CD4-positive, alpha-beta T cell (primary cell): ENCODE results near the gene SCO2. TPM values are rescaled to one million over a fixed set of nuclear protein-coding genes. Genes with fewer than 3 reads are reported as not detected.

ENCODE experiments used
- ATAC-seq: fragments of 200-7000 bp; cut with Tn5 transposase; one replicate; pipeline ENCODE4 v1.10.0; 2022; ENCODE audit warnings: mild to moderate bottlenecking; ENCODE audit not compliant: poor library complexity
- CTCF ChIA-PET: fragments of 350-600 bp; sonication (Branson Sonifier 250); formaldehyde crosslinking; loops from one replicate; lab custom pipeline; 2021; ENCODE audit warnings: antibody characterized with exemption, inconsistent platforms; lab: Charles Lee
- POLR2A ChIA-PET: fragments of 350-600 bp; sonication (Branson Sonifier 250); formaldehyde crosslinking; loops from one replicate; lab custom pipeline; 2021; ENCODE audit warnings: antibody characterized with exemption, inconsistent platforms; lab: Charles Lee
- DNase-seq, 14 experiments: peaks; one replicate each; pipeline ENCODE4 v3.0.0-alpha.2; 2013 to 2020; ENCODE audit warnings: mixed read lengths in 2 of 14
- H3K27ac ChIP-seq, 2 donors: one replicate each; pipeline versions ENCODE4 v1.5.1 to v1.7.0; 2013; ENCODE audit warnings: low read length in 2 of 2, low read depth in 1 of 2, mild to moderate bottlenecking in 1 of 2
- H3K27me3 ChIP-seq, 2 experiments: 1 replicate in 1 of 2; 2 replicates in 1 of 2; pipeline versions ENCODE4 v1.6.1 to v1.7.0; 2013; ENCODE audit warnings: low read length in 2 of 2, control low read depth in 1 of 2, mild to moderate bottlenecking in 1 of 2, moderate library complexity in 1 of 2; ENCODE audit not compliant: insufficient read depth in 2 of 2, control insufficient read depth in 1 of 2
- H3K36me3 ChIP-seq: one replicate; pipeline ENCODE4 v1.6.1; 2013; ENCODE audit warnings: low read length, control low read depth; ENCODE audit not compliant: insufficient read depth
- H3K4me1 ChIP-seq: one replicate; pipeline ENCODE4 v1.6.1; 2013; ENCODE audit warnings: low read length, control low read depth; ENCODE audit not compliant: insufficient read depth
- H3K4me3 ChIP-seq: one replicate; pipeline ENCODE4 v1.5.1; 2013; ENCODE audit warnings: mild to moderate bottlenecking, low read length, moderate library complexity
- H3K9me3 ChIP-seq, 2 experiments: 1 replicate in 1 of 2; 2 replicates in 1 of 2; pipeline versions ENCODE4 v1.6.1 to v1.7.0; 2013; ENCODE audit warnings: low read length in 2 of 2, mild to moderate bottlenecking in 2 of 2, control low read depth in 1 of 2, moderate library complexity in 1 of 2; ENCODE audit not compliant: control insufficient read depth in 1 of 2, insufficient read depth in 1 of 2
- H3K27ac Mint-ChIP-seq: one replicate; pipeline ENCODE4 v1.8.0; 2020; ENCODE audit warnings: mixed read lengths
- H3K27me3 Mint-ChIP-seq: one replicate; pipeline ENCODE4 v1.8.0; 2021; ENCODE audit warnings: mixed read lengths
- H3K36me3 Mint-ChIP-seq: one replicate; pipeline ENCODE4 v1.8.0; 2021; ENCODE audit warnings: low read depth, mixed read lengths
- H3K4me1 Mint-ChIP-seq: one replicate; pipeline ENCODE4 v1.8.0; 2021; ENCODE audit warnings: low read depth, mixed read lengths
- H3K4me3 Mint-ChIP-seq: one replicate; pipeline ENCODE4 v1.8.0; 2020; ENCODE audit warnings: mild to moderate bottlenecking, mixed read lengths
- H3K9me3 Mint-ChIP-seq: one replicate; pipeline ENCODE4 v1.8.0; 2020; ENCODE audit warnings: mixed read lengths
- CTCF ChIP-seq: fragments of 200-600 bp; IDR thresholded peaks from one replicate; pipeline ENCODE4 v1.8.0; 2022; ENCODE audit warnings: antibody characterized with exemption, mild to moderate bottlenecking
- intact Hi-C, 2 experiments: fragments of 100-400 bp; cut with DNase I in 1 of 2; cut with micrococcal nuclease in 1 of 2; formaldehyde crosslinking; loops; one replicate each; pipeline versions ENCODE4 v1.15.1 to v1.9.0; 2023 to 2025; cut with DNase I, micrococcal nuclease
- total RNA-seq, 174 experiments: library from RNA in 2 of 174; stranded (reverse) in 2 of 174; gene quantifications; one replicate each; pipeline ENCODE4 v1.2.3 and lab custom pipeline; 2021 to 2026

Gene SCO2
- total RNA-seq, 2 experiments from 2014 or later, result 0.61 to 5.6 TPM

GRCh38 chr22:50522806-50523438, 2.5 kb downstream of the SCO2 start:
- ATAC-seq (no peak), DNase-seq (peak in 1 of 14 experiments; percentile 35)
- H3K4me3 ChIP-seq, result no peak overlapping the region
- Mint-ChIP-seq H3K27ac (peak overlapping the region; percentile 24), H3K9me3 (no peaks in the 10 kb centered on the region), H3K4me1 (peaks cover 21% of the 10 kb centered on the region), H3K4me3 (peak overlapping the region; percentile 51), H3K27me3 (no peaks in the 10 kb centered on the region), H3K36me3 (peaks cover 55% of the 10 kb centered on the region)
- ChIA-PET POLR2A (interaction anchor here (1.0 kb wide), 1 partner anchor 15 kb away, joined by 5 read pairs; the partner anchor contains the start of gene LMF2), CTCF (no interaction called here)
- H3K9me3 ChIP-seq, result no peaks in the 10 kb centered on the region
- TF ChIP-seq CTCF, result no peak
- peaks cover 33% of the 10 kb centered on the region for H3K4me1 ChIP-seq
- intact Hi-C loops, result no loop called here
- H3K27ac ChIP-seq, result no peak overlapping the region
- H3K36me3 ChIP-seq, result peaks cover 51% of the 10 kb centered on the region
- H3K27me3 ChIP-seq, result no peaks in the 10 kb centered on the region

GRCh38 chr22:50522208-50522805, 3.1 kb downstream of the SCO2 start:
- no peaks in the 10 kb centered on the region for H3K27me3 ChIP-seq
- peaks cover 58% of the 10 kb centered on the region for H3K36me3 ChIP-seq
- H3K9me3 ChIP-seq, result no peaks in the 10 kb centered on the region
- H3K4me3 ChIP-seq, result no peak overlapping the region
- peaks cover 26% of the 10 kb centered on the region for H3K4me1 ChIP-seq
- DNase-seq, result no peak
- H3K4me1 Mint-ChIP-seq, result peaks cover 15% of the 10 kb centered on the region
- peak overlapping the region; percentile 54 for H3K4me3 Mint-ChIP-seq
- H3K27me3 Mint-ChIP-seq, result no peaks in the 10 kb centered on the region
- TF ChIP-seq CTCF, result no peak
- CTCF ChIA-PET, result no interaction called here
- POLR2A ChIA-PET, result interaction anchor here (0.7 to 1.0 kb wide), 2 partner anchors 13 to 15 kb away, joined by 3 to 5 read pairs; partner anchors contain the start of gene LMF2
- peaks cover 59% of the 10 kb centered on the region for H3K36me3 Mint-ChIP-seq
- no peak overlapping the region for H3K27ac Mint-ChIP-seq
- intact Hi-C loops, result no loop called here
- H3K27ac ChIP-seq, result no peak overlapping the region
- no peak for ATAC-seq
- no peaks in the 10 kb centered on the region for H3K9me3 Mint-ChIP-seq

- CTCF ChIA-PET, result no interaction called here
- no peak for TF ChIP-seq CTCF
Measured at GRCh38 chr22:50521710-50522109, 3.7 kb downstream of the SCO2 start.

More at GRCh38 chr22:50521710-50522109, 3.7 kb downstream of the SCO2 start:
- Mint-ChIP-seq H3K36me3 (peaks cover 59% of the 10 kb centered on the region), H3K4me1 (peaks cover 9% of the 10 kb centered on the region), H3K27ac (no peak overlapping the region), H3K4me3 (no peak overlapping the region), H3K27me3 (no peaks in the 10 kb centered on the region), H3K9me3 (no peaks in the 10 kb centered on the region)
- Histone ChIP-seq H3K36me3 (peaks cover 64% of the 10 kb centered on the region), H3K4me3 (no peak overlapping the region), H3K27me3 (no peaks in the 10 kb centered on the region), H3K9me3 (no peaks in the 10 kb centered on the region), H3K4me1 (peaks cover 20% of the 10 kb centered on the region), H3K27ac (no peak overlapping the region)
- POLR2A ChIA-PET, result interaction anchor here (0.7 kb wide), 1 partner anchor 13 kb away, joined by 3 read pairs; no protein-coding TSS in a partner anchor
- no peak for DNase-seq
- intact Hi-C loops, result no loop called here
- ATAC-seq, result no peak
